Ovary (tissue), 3 donors: Measurements from ENCODE around the gene MPRIP.
"Not testable (repeated sequence)": the region's sequence is repeated elsewhere in the genome, so short reads cannot be mapped to it uniquely, and the experiment has no call there.

Source experiments
- EP300 ChIP-seq: sonication (generic); formaldehyde crosslinking; IDR thresholded peaks from one replicate; pipeline ENCODE4 v1.6.1; 2017; ENCODE audit warnings: antibody characterized with exemption
- POLR2A ChIP-seq: fragments of 450-650 bp; IDR thresholded peaks from one replicate; pipeline ENCODE4 v1.6.1; 2017; ENCODE audit warnings: antibody characterized with exemption, mild to moderate bottlenecking, moderate library complexity
- TF ChIP-seq, protein P1 (sequence below), 3 donors: fragments of 450-650 bp in 2 of 3; fragments of 200-600 bp in 1 of 3; IDR thresholded peaks; one replicate each; pipeline versions ENCODE4 v1.5.1 to v1.8.0; 2016 to 2022; ENCODE audit warnings: antibody characterized with exemption in 3 of 3, mild to moderate bottlenecking in 1 of 3
- donor health status: DM: no; HTN: no; CAD: no.

DNA sequence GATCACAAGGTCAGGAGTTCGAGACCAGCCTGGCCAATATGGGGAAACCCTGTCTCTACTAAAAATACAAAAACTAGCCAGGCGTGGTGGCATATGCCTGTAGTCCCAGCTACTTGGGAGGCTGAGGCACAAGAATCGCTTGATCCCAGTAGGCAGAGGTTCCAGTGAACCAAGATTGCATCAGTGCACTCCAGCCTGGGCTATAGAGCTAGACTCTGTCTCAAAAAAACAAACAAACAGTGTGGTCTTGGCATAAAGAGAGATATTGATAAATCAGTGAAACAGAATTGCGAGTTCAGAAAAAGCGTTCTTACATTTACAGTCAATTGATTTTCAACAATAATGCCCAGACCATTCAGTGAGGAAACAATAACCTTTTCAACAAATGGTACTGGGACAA, 153.2 kb downstream of the MPRIP start:
- TF ChIP-seq, protein P1, sequence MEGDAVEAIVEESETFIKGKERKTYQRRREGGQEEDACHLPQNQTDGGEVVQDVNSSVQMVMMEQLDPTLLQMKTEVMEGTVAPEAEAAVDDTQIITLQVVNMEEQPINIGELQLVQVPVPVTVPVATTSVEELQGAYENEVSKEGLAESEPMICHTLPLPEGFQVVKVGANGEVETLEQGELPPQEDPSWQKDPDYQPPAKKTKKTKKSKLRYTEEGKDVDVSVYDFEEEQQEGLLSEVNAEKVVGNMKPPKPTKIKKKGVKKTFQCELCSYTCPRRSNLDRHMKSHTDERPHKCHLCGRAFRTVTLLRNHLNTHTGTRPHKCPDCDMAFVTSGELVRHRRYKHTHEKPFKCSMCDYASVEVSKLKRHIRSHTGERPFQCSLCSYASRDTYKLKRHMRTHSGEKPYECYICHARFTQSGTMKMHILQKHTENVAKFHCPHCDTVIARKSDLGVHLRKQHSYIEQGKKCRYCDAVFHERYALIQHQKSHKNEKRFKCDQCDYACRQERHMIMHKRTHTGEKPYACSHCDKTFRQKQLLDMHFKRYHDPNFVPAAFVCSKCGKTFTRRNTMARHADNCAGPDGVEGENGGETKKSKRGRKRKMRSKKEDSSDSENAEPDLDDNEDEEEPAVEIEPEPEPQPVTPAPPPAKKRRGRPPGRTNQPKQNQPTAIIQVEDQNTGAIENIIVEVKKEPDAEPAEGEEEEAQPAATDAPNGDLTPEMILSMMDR (IDR thresholded peaks at IDR 0.05) = not testable (repeated sequence)
- TF ChIP-seq EP300, POLR2A: not testable (repeated sequence)
